Measurements from ENCODE around the gene RNF20. TPM values are rescaled to one million over a fixed set of nuclear protein-coding genes. Genes with fewer than 3 reads are reported as not detected.

Gene RNF20
- total and polyA plus RNA-seq, 2 donors (not counting 1 experiment from before 2014, with no cell fraction given): 5.7 to 56.4 TPM

DNA sequence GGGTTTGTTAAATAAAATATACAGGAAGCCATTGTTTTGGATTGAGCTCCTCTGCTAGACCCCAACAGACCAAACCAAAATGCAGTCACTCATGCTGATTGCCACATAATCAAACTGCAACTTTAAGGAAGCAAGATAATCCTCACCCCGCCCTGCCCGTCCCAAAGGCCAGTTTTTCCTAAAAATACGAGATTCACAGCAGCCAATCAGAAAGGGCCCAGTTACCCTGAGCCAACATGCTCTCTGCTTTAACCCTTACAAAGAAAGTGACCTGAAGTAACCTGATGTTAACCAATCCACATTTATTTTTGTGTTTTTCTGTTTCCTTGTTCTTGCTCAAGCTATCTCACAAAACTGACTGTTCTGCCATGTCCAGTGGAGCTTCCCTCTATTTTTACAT, 21.5 kb upstream of the RNF20 start:
- H3K79me2 ChIP-seq (ENCODE audit: control insufficient read depth, insufficient read depth, low read length): no peaks in the 10 kb centered on the region
- no peak overlapping the region for H3K27ac Mint-ChIP-seq
- H3K36me3 ChIP-seq (replicated peaks in 1 of 2; ENCODE audit: control extremely low read depth in 1 of 2, control insufficient read depth in 1 of 2, extremely low read depth in 1 of 2, insufficient read depth in 2 of 2, low read length in 1 of 2): no peaks in the 10 kb centered on the region
- no peak overlapping the region for H3K4me3 Mint-ChIP-seq
- H3K4me1 ChIP-seq (ENCODE audit: control insufficient read depth in 2 of 2, insufficient read depth in 2 of 2, low read length in 2 of 2): no peaks in the 10 kb centered on the region
- H3K4me3 ChIP-seq (ENCODE audit: control extremely low read depth in 1 of 5, extremely low read depth in 1 of 5, insufficient read depth in 1 of 5, low read depth in 2 of 5, low read length in 4 of 5): no peak overlapping the region
- H3K9me3 Mint-ChIP-seq (ENCODE audit: insufficient read depth): no peaks in the 10 kb centered on the region
- no peaks in the 10 kb centered on the region for H3K9me3 ChIP-seq (ENCODE audit: control extremely low read depth in 1 of 3, control insufficient read depth in 2 of 3, insufficient read depth in 1 of 3, low read length in 2 of 3)
- H3K27me3 ChIP-seq (replicated peaks in 1 of 4; ENCODE audit: control extremely low read depth in 1 of 4, control insufficient read depth in 3 of 4, insufficient read depth in 4 of 4, low read length in 3 of 4): peaks cover 0 to 7% (median 6%) of the 10 kb centered on the region in 4 experiments
- no peak overlapping the region for H3K4me2 ChIP-seq (replicated peaks; ENCODE audit: low read depth, low read length, poor library complexity, severe bottlenecking)
- peaks cover 52% of the 10 kb centered on the region for H3K27me3 Mint-ChIP-seq
- no peaks in the 10 kb centered on the region for H3K4me1 Mint-ChIP-seq
- H4K20me1 ChIP-seq (ENCODE audit: control insufficient read depth, insufficient read depth, low read length, poor library complexity, severe bottlenecking): no peaks in the 10 kb centered on the region
- TF ChIP-seq, protein P1, sequence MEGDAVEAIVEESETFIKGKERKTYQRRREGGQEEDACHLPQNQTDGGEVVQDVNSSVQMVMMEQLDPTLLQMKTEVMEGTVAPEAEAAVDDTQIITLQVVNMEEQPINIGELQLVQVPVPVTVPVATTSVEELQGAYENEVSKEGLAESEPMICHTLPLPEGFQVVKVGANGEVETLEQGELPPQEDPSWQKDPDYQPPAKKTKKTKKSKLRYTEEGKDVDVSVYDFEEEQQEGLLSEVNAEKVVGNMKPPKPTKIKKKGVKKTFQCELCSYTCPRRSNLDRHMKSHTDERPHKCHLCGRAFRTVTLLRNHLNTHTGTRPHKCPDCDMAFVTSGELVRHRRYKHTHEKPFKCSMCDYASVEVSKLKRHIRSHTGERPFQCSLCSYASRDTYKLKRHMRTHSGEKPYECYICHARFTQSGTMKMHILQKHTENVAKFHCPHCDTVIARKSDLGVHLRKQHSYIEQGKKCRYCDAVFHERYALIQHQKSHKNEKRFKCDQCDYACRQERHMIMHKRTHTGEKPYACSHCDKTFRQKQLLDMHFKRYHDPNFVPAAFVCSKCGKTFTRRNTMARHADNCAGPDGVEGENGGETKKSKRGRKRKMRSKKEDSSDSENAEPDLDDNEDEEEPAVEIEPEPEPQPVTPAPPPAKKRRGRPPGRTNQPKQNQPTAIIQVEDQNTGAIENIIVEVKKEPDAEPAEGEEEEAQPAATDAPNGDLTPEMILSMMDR (IDR thresholded peaks at IDR 0.05): no peak
- TF ChIP-seq EZH2 (IDR thresholded peaks at IDR 0.05; ENCODE audit: borderline replicate concordance, insufficient read depth, low read depth, low read length, poor library complexity, severe bottlenecking): no peak
- H3K27ac ChIP-seq (ENCODE audit: low read length in 2 of 2): no peak overlapping the region
- WGBS (ENCODE audit: insufficient coverage): 92% methylated on average over 3 of the region's 3 CpGs
- DNase-seq (no peak), ATAC-seq (ENCODE audit: low read depth) (no peak)
- intact Hi-C loops (cut with micrococcal nuclease): no loop called here
- ChIA-PET POLR2A (no interaction called here), CTCF (interaction anchor here (1.4 kb wide), 1 partner anchor 18 kb away, joined by 4 read pairs; no protein-coding TSS in a partner anchor)
- H3K9ac ChIP-seq (ENCODE audit: low read length): no peak overlapping the region
- no peak overlapping the region for H2AFZ ChIP-seq (ENCODE audit: insufficient read depth, low read depth, low read length, poor library complexity, severe bottlenecking)

DNA sequence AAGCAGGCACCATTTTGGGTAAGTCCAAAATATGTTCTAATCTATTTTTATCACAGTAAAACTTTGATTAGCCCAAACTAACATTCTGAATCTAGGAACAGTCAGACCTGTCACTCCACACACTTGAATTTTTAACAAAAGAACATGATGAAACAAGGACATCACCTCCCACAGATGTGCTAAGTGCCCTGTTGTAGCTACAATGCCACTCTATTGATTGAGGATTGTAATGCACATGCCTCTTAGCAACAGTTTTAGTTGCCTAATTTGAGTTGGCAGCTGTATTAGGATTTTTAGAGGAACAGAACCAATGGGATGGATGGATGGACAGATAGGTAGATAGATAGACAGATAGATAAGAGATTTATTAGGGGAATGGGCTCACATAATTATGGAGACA, 20.3 kb upstream of the RNF20 start:
- Histone ChIP-seq H2AFZ (ENCODE audit: insufficient read depth, low read depth, low read length, poor library complexity, severe bottlenecking) (no peak overlapping the region), H3K79me2 (ENCODE audit: control insufficient read depth, insufficient read depth, low read length) (no peaks in the 10 kb centered on the region), H4K20me1 (ENCODE audit: control insufficient read depth, insufficient read depth, low read length, poor library complexity, severe bottlenecking) (no peaks in the 10 kb centered on the region), H3K27ac (ENCODE audit: low read length in 2 of 2) (no peak overlapping the region), H3K4me1 (ENCODE audit: control insufficient read depth in 2 of 2, insufficient read depth in 2 of 2, low read length in 2 of 2) (no peaks in the 10 kb centered on the region), H3K9me3 (ENCODE audit: control extremely low read depth in 1 of 3, control insufficient read depth in 2 of 3, insufficient read depth in 1 of 3, low read length in 2 of 3) (no peaks in the 10 kb centered on the region), H3K9ac (ENCODE audit: low read length) (no peak overlapping the region), H3K27me3 (replicated peaks in 1 of 4; ENCODE audit: control extremely low read depth in 1 of 4, control insufficient read depth in 3 of 4, insufficient read depth in 4 of 4, low read length in 3 of 4) (peaks cover 0 to 7% (median 6%) of the 10 kb centered on the region in 4 experiments), H3K4me2 (replicated peaks; ENCODE audit: low read depth, low read length, poor library complexity, severe bottlenecking) (no peak overlapping the region), H3K36me3 (replicated peaks in 1 of 2; ENCODE audit: control extremely low read depth in 1 of 2, control insufficient read depth in 1 of 2, extremely low read depth in 1 of 2, insufficient read depth in 2 of 2, low read length in 1 of 2) (no peaks in the 10 kb centered on the region), H3K4me3 (ENCODE audit: control extremely low read depth in 1 of 5, extremely low read depth in 1 of 5, insufficient read depth in 1 of 5, low read depth in 2 of 5, low read length in 4 of 5) (no peak overlapping the region)
- Mint-ChIP-seq H3K4me1 (no peaks in the 10 kb centered on the region), H3K4me3 (no peak overlapping the region), H3K27ac (no peak overlapping the region), H3K27me3 (peaks cover 49% of the 10 kb centered on the region), H3K9me3 (ENCODE audit: insufficient read depth) (no peaks in the 10 kb centered on the region)
- ATAC-seq (ENCODE audit: low read depth) (no peak), DNase-seq (no peak)
- no peak for TF ChIP-seq EZH2 (IDR thresholded peaks at IDR 0.05; ENCODE audit: borderline replicate concordance, insufficient read depth, low read depth, low read length, poor library complexity, severe bottlenecking)
- TF ChIP-seq, protein P1 (IDR thresholded peaks at IDR 0.05): no peak
- ChIA-PET POLR2A (no interaction called here), CTCF (interaction anchor here (1.4 kb wide), 1 partner anchor 16 kb away, joined by 4 read pairs; no protein-coding TSS in a partner anchor)
- intact Hi-C loops (cut with micrococcal nuclease): no loop called here
